Measurements from ENCODE around the gene MCF2L. TPM values are rescaled to one million over a fixed set of nuclear protein-coding genes. Genes with fewer than 3 reads are reported as not detected.

The MCF2L gene
- total and polyA plus RNA-seq, 9 of the 15 experiments (the other 6 are each of a cell fraction or from before 2014, with no cell fraction given): 0.05 to 0.25 (median 0.18) TPM; not detected in 5

GRCh38 chr13:112985803-112986408, 16.9 kb downstream of the MCF2L start:
- no peak overlapping the region for H3K4me2 ChIP-seq (ENCODE audit: insufficient read depth, low read length)
- H3K4me3 ChIP-seq: no peak overlapping the region
- no peaks in the 10 kb centered on the region for H4K20me1 ChIP-seq (replicated peaks; ENCODE audit: control insufficient read depth, insufficient read depth, low read length)
- no peak for FAIRE-seq
- H3K79me2 ChIP-seq (ENCODE audit: control insufficient read depth, insufficient read depth, low read length): no peaks in the 10 kb centered on the region
- no TSS peak for BruUV-seq (replicated peaks)
- DNase-seq (ENCODE audit: extremely low read depth in 1 of 4, low spot score in 3 of 4): no peak
- peaks cover 8 to 85% of the 10 kb centered on the region in 2 experiments; a peak in 4 of 5 replicates for H3K27me3 ChIP-seq (ENCODE audit: control insufficient read depth in 2 of 2, insufficient read depth in 2 of 2, low read length in 2 of 2)
- intact Hi-C loops (cut with micrococcal nuclease): no loop called here
- no peak overlapping the region for H2AFZ ChIP-seq (ENCODE audit: low read depth, low read length)
- in situ Hi-C loops (cut with MboI): no loop called here
- H3K4me1 ChIP-seq (replicated peaks in 1 of 2; ENCODE audit: control insufficient read depth in 2 of 2, insufficient read depth in 2 of 2, low read length in 2 of 2): no peaks in the 10 kb centered on the region; a peak in 2 of 5 replicates
- no peaks in the 10 kb centered on the region for H3K36me3 ChIP-seq (ENCODE audit: control insufficient read depth, insufficient read depth, low read length)
- H3K27ac ChIP-seq (ENCODE audit: extremely low read depth, low read depth, low read length): no peak overlapping the region
- H3K9me3 ChIP-seq (replicated peaks; ENCODE audit: control insufficient read depth, insufficient read depth, low read depth, low read length): no peaks in the 10 kb centered on the region
- H3K9ac ChIP-seq (ENCODE audit: insufficient read depth in 1 of 2, low read depth in 2 of 2, low read length in 2 of 2): no peak overlapping the region
- no peak for ATAC-seq
- CTCF ChIA-PET (ENCODE audit: low intra/inter-chr PET ratio): no interaction called here
- POLR2A ChIA-PET: no interaction called here
- H3K9me1 ChIP-seq (ENCODE audit: control insufficient read depth, insufficient read depth, low read length): no peaks in the 10 kb centered on the region
- WGBS (ENCODE audit: insufficient coverage, low coverage, missing lambda C conversion rate): 3% methylated on average over 17 of the region's 30 CpGs
- TF ChIP-seq ELK1 (CRISPR knock-in tag; IDR thresholded peaks at IDR 0.05): no peak
- no peak for TF ChIP-seq ATF7 (IDR thresholded peaks at IDR 0.05)

DNA sequence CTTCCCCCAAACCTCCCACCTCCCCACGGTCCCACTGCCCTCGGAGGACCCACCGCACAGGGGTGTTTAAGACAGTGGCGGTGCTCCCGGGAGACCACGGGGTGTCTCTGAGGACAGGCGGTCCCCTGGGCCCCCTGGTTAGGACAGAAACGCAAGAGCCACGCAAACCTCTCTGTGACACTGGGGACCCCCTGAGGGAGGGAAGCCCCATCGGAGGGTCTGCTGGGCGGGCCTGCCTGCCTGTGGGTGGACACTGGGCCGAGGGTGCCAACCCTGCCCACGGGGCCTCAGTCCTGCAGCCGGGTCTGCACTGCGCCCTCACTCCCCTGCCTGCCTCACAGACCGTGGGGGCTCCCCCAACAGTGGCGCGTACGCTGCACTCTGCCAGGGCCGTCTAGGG, 17.5 kb downstream of the MCF2L start:
- Histone ChIP-seq H3K9me1 (ENCODE audit: control insufficient read depth, insufficient read depth, low read length) (no peaks in the 10 kb centered on the region), H3K9ac (ENCODE audit: insufficient read depth in 1 of 2, low read depth in 2 of 2, low read length in 2 of 2) (no peak overlapping the region), H3K4me1 (replicated peaks in 1 of 2; ENCODE audit: control insufficient read depth in 2 of 2, insufficient read depth in 2 of 2, low read length in 2 of 2) (no peaks in the 10 kb centered on the region; a peak in 2 of 5 replicates), H2AFZ (ENCODE audit: low read depth, low read length) (no peak overlapping the region), H3K4me3 (no peak overlapping the region), H3K36me3 (ENCODE audit: control insufficient read depth, insufficient read depth, low read length) (no peaks in the 10 kb centered on the region), H3K27me3 (ENCODE audit: control insufficient read depth in 2 of 2, insufficient read depth in 2 of 2, low read length in 2 of 2) (peaks cover 7 to 83% of the 10 kb centered on the region in 2 experiments; a peak in 4 of 5 replicates), H4K20me1 (replicated peaks; ENCODE audit: control insufficient read depth, insufficient read depth, low read length) (no peaks in the 10 kb centered on the region), H3K27ac (ENCODE audit: extremely low read depth, low read depth, low read length) (no peak overlapping the region), H3K9me3 (replicated peaks; ENCODE audit: control insufficient read depth, insufficient read depth, low read depth, low read length) (no peaks in the 10 kb centered on the region), H3K4me2 (ENCODE audit: insufficient read depth, low read length) (no peak overlapping the region), H3K79me2 (ENCODE audit: control insufficient read depth, insufficient read depth, low read length) (no peaks in the 10 kb centered on the region)
- CTCF ChIA-PET (ENCODE audit: low intra/inter-chr PET ratio): no interaction called here
- FAIRE-seq: no peak
- DNase-seq (ENCODE audit: extremely low read depth in 1 of 4, low spot score in 3 of 4): no peak
- no peak for ATAC-seq
- in situ Hi-C loops (cut with MboI) (no loop called here), intact Hi-C loops (cut with micrococcal nuclease) (no loop called here)
- POLR2A ChIA-PET: no interaction called here
- 0% methylated on average over 15 of the region's 20 CpGs for WGBS (ENCODE audit: insufficient coverage, low coverage, missing lambda C conversion rate)
- no TSS peak for BruUV-seq (replicated peaks)
- TF ChIP-seq TOE1 (IDR thresholded peaks at IDR 0.05; ENCODE audit: borderline replicate concordance) (no peak), TOE1 (CRISPR knock-in tag; IDR thresholded peaks at IDR 0.05; ENCODE audit: borderline replicate concordance, low read depth) (no peak), HOXB6 (CRISPR knock-in tag; IDR thresholded peaks at IDR 0.05; ENCODE audit: borderline replicate concordance) (no peak), MTA3 (IDR thresholded peaks at IDR 0.05; ENCODE audit: borderline replicate concordance) (no peak), KLF16 (IDR thresholded peaks at IDR 0.05) (no peak), FOS (IDR thresholded peaks at IDR 0.05; ENCODE audit: extremely low read depth, insufficient read length) (no peak), HMG20A (CRISPR knock-in tag; conservative IDR thresholded peaks at IDR 0.05) (no peak), ZC3H4 (CRISPR knock-in tag; IDR thresholded peaks at IDR 0.05; ENCODE audit: borderline replicate concordance) (no peak), HNRNPL (IDR thresholded peaks at IDR 0.05; ENCODE audit: low read depth, low read length) (no peak), BMI1 (IDR thresholded peaks at IDR 0.05; ENCODE audit: low read length) (no peak)

All from K562 (cell line).